ENCODE measurements around the gene AADAC. TPM values are rescaled to one million over a fixed set of nuclear protein-coding genes. Genes with fewer than 3 reads are reported as not detected.
"Not testable (repeated sequence)": the region's sequence is repeated elsewhere in the genome, so short reads cannot be mapped to it uniquely, and the experiment has no call there.

AADAC gene
- total RNA-seq, 2 experiments from 2014 or later, result not detected

DNA sequence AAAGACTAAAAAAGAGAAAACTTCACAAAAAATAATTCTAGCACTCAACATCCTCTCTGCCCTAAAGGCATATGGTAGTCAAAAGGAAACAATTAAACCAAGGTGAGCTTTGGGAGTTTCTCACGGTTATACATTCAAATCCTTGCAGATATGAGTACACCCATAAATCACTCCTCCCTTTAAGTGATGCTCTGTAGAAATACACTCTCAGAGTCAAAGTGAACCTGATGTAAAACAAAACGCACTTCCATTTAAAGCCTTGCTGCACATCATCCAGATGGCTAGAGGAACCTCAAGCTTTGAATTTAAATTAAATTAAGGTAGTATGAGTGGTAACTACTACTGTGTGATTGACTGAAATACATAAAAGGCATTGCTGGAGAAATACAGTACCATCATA is 36.0 kb upstream of the AADAC start:
- no peak for DNase-seq
- intact Hi-C loops (cut with micrococcal nuclease), result no loop called here
- Mint-ChIP-seq H3K4me3 (no peak overlapping the region), H3K27me3 (peaks cover 4% of the 10 kb centered on the region), H3K4me1 (ENCODE audit: low read depth) (no peaks in the 10 kb centered on the region), H3K9me3 (no peaks in the 10 kb centered on the region), H3K36me3 (no peaks in the 10 kb centered on the region), H3K27ac (no peak overlapping the region)
- POLR2A ChIA-PET, result no interaction called here
- CTCF ChIA-PET, result no interaction called here

DNA sequence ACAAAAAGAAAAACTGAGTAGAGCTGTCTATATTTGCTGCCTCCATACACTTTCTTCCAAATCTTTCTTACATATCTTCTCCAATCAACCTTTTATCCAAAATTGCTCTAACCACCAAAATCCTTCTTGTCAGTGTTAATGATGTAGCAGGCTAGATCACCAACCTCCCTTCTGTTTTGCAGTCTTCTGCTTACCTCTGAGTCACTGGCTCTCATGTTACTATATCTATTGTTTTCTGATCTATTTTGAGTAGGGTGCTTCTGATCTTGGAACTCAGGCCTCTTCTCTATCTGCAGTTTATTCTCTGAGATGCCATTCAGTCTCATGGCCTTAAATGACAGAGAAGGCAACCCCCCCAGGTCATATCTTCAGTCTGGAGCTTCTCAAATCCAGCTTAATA is 26.3 kb upstream of the AADAC start:
- CTCF ChIA-PET, result no interaction called here
- no peaks in the 10 kb centered on the region for H3K4me1 Mint-ChIP-seq (ENCODE audit: low read depth)
- no peaks in the 10 kb centered on the region for H3K9me3 Mint-ChIP-seq
- no peak overlapping the region for H3K4me3 Mint-ChIP-seq
- no peak overlapping the region for H3K27ac Mint-ChIP-seq
- H3K27me3 Mint-ChIP-seq, result peaks cover 3% of the 10 kb centered on the region
- no peak for DNase-seq
- no peaks in the 10 kb centered on the region for H3K36me3 Mint-ChIP-seq
- intact Hi-C loops (cut with micrococcal nuclease), result no loop called here
- POLR2A ChIA-PET, result no interaction called here

GRCh38 chr3:151788401-151788800 is 25.5 kb upstream of the AADAC start:
- Mint-ChIP-seq H3K36me3 (no peaks in the 10 kb centered on the region), H3K9me3 (no peaks in the 10 kb centered on the region), H3K27me3 (peaks cover 3% of the 10 kb centered on the region), H3K4me3 (no peak overlapping the region), H3K27ac (no peak overlapping the region), H3K4me1 (ENCODE audit: low read depth) (no peaks in the 10 kb centered on the region)
- ChIA-PET POLR2A (no interaction called here), CTCF (no interaction called here)
- intact Hi-C loops (cut with micrococcal nuclease), result no loop called here
- no peak for DNase-seq

- Mint-ChIP-seq H3K27me3 (peaks cover 1% of the 10 kb centered on the region), H3K36me3 (no peaks in the 10 kb centered on the region), H3K9me3 (no peaks in the 10 kb centered on the region), H3K4me3 (no peak overlapping the region), H3K27ac (no peak overlapping the region), H3K4me1 (ENCODE audit: low read depth) (no peaks in the 10 kb centered on the region)
- ChIA-PET CTCF (no interaction called here), POLR2A (no interaction called here)
- intact Hi-C loops (cut with micrococcal nuclease), result no loop called here
- DNase-seq, result no peak
Observed at GRCh38 chr3:151789853-151790463, 24.0 kb upstream of the AADAC start.

GRCh38 chr3:151790763-151791162 is 23.2 kb upstream of the AADAC start:
- POLR2A ChIA-PET; intact Hi-C loops (cut with micrococcal nuclease); H3K4me3 Mint-ChIP-seq; H3K27ac Mint-ChIP-seq; H3K4me1 Mint-ChIP-seq (ENCODE audit: low read depth); DNase-seq; CTCF ChIA-PET; H3K27me3 Mint-ChIP-seq; H3K9me3 Mint-ChIP-seq; H3K36me3 Mint-ChIP-seq: not testable (repeated sequence)

DNA sequence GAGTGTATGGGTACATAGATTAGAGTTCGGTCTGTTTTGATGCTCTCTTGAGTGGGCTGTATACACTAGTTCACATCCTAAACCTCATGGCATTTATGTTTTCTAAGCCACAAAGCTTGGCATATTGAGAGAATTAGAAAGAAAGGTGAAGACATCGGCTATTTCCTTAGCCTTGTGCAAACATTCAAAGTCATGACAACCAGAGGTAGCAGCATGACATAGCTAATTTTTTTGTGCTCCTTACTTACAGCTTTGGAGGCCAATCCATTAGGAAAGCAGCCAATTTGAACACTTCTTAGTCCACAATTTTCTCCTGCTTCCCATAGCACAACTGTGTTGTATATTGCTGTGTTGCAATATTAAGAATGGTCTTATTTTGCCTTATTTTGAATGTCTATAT is 21.5 kb upstream of the AADAC start:
- Mint-ChIP-seq H3K27ac (no peak overlapping the region), H3K27me3 (peaks cover 1% of the 10 kb centered on the region), H3K4me3 (no peak overlapping the region), H3K9me3 (no peaks in the 10 kb centered on the region), H3K4me1 (ENCODE audit: low read depth) (no peaks in the 10 kb centered on the region), H3K36me3 (no peaks in the 10 kb centered on the region)
- ChIA-PET POLR2A (no interaction called here), CTCF (no interaction called here)
- no peak for DNase-seq
- intact Hi-C loops (cut with micrococcal nuclease), result no loop called here

DNA sequence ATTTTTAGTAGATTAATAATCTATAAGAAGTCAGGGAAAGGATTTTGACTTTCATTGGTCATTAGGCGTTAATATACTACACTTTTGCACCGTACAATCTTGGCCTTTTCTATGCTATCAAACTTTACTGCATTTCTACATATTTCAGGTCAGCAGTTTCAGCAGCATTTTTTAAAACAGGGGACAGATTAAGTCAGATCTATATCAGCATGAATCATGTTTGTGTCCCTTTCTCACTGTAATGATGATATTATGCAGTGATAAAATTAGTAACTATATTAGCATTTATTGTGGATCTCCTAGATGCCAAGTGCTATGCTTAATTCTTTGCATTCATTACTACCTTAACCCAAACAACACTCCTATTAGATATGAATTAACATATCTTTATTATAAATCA is 20.3 kb upstream of the AADAC start:
- no peaks in the 10 kb centered on the region for H3K9me3 Mint-ChIP-seq
- POLR2A ChIA-PET, result no interaction called here

DNA sequence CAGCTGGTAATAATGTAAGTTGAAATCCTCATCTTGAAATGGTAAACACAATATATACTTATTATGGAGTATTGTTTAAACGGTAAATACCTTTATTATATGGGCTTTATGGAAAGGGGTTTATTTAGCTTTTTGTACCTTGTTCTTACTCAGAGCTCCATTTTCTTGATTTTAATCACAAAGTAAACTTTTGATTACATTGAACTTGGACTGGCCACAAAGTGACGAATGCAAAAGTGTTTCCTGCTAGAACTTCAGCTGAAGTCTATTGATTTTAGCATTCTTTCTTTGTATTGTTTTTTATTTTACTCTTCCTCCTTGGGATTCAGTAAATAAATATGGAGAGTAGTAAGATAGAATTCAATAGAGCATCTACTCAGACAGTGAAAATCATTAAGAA is 19.8 kb upstream of the AADAC start:
- Mint-ChIP-seq H3K4me3 (no peak overlapping the region), H3K27ac (no peak overlapping the region), H3K4me1 (ENCODE audit: low read depth) (no peaks in the 10 kb centered on the region), H3K9me3 (no peaks in the 10 kb centered on the region), H3K36me3 (no peaks in the 10 kb centered on the region), H3K27me3 (peaks cover 1% of the 10 kb centered on the region)
- CTCF ChIA-PET, result no interaction called here
- intact Hi-C loops (cut with micrococcal nuclease), result no loop called here
- POLR2A ChIA-PET, result no interaction called here
- no peak for DNase-seq

More for the DNA sequence above, 20.3 kb upstream of the AADAC start:
- Mint-ChIP-seq H3K36me3 (no peaks in the 10 kb centered on the region), H3K4me1 (ENCODE audit: low read depth) (no peaks in the 10 kb centered on the region), H3K27me3 (peaks cover 1% of the 10 kb centered on the region), H3K27ac (no peak overlapping the region), H3K4me3 (no peak overlapping the region)
- DNase-seq, result no peak
- CTCF ChIA-PET, result no interaction called here
- intact Hi-C loops (cut with micrococcal nuclease), result no loop called here

- ChIA-PET POLR2A (no interaction called here), CTCF (no interaction called here)
- no peaks in the 10 kb centered on the region for H3K36me3 Mint-ChIP-seq
- no peaks in the 10 kb centered on the region for H3K9me3 Mint-ChIP-seq
- no peak for DNase-seq
- no peaks in the 10 kb centered on the region for H3K27me3 Mint-ChIP-seq
- H3K4me3 Mint-ChIP-seq, result no peak overlapping the region
- H3K27ac Mint-ChIP-seq, result no peak overlapping the region
- intact Hi-C loops (cut with micrococcal nuclease), result no loop called here
- no peaks in the 10 kb centered on the region for H3K4me1 Mint-ChIP-seq (ENCODE audit: low read depth)
Observed at GRCh38 chr3:151795276-151795675, 18.6 kb upstream of the AADAC start.

DNA sequence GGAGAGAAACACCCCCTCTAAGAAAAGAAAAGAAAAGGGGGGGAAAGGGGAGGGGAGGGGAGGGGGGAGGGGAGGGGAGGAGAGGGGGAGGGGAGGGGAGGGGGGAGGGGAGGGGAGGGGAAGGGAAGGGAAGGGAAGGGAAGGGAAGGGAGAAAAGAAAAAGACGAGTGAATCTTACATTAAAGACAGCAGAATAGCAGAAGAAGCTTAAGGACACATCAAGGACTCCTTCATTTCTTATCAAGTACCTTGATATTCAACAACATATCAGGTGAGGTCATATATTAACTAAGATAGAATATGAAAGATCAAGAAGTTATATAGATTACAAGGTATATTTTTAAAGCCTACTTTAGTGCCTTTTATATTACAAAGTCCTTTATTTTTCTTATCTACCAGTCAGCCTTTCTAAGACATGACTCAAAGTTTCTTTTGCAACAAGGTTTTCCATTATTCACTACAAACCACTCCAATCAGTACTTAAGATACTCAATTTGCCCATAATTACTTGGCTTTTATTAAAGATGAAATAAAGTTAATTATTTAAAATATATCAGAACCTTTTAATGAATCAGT is 17.7 kb upstream of the AADAC start:
- H3K27me3 Mint-ChIP-seq, result no peaks in the 10 kb centered on the region
- H3K36me3 Mint-ChIP-seq, result no peaks in the 10 kb centered on the region
- no peak for DNase-seq
- intact Hi-C loops (cut with micrococcal nuclease), result no loop called here
- POLR2A ChIA-PET, result no interaction called here
- H3K27ac Mint-ChIP-seq, result no peak overlapping the region
- H3K9me3 Mint-ChIP-seq, result no peaks in the 10 kb centered on the region
- no peaks in the 10 kb centered on the region for H3K4me1 Mint-ChIP-seq (ENCODE audit: low read depth)
- CTCF ChIA-PET, result no interaction called here
- no peak overlapping the region for H3K4me3 Mint-ChIP-seq

- Mint-ChIP-seq H3K36me3 (no peaks in the 10 kb centered on the region), H3K4me1 (ENCODE audit: low read depth) (no peaks in the 10 kb centered on the region), H3K27me3 (peaks cover under 1% of the 10 kb centered on the region), H3K4me3 (no peak overlapping the region), H3K9me3 (no peaks in the 10 kb centered on the region), H3K27ac (no peak overlapping the region)
- CTCF ChIA-PET, result no interaction called here
- POLR2A ChIA-PET, result no interaction called here
- no peak for DNase-seq
- intact Hi-C loops (cut with micrococcal nuclease), result no loop called here
Observed at GRCh38 chr3:151798466-151798865, 15.4 kb upstream of the AADAC start.

DNA sequence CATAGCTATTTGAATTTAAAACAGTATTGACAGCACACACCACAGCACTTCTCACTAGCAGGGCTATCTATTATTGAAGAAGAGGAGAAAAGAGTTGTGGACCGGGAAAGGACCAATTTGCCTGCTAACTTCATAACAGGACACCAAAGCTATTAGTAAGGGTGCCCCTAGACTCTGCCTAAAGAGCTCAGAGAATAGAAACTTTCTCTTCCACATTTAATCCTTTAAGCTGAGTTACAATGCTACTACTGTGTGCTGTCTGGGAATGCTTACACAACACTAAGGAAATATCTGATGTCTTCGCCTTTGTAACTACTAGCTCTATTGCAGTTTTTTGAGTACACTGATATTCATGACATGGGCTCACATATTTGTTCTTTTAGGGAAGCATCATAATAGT is 13.5 kb upstream of the AADAC start:
- no peak for DNase-seq
- Mint-ChIP-seq H3K36me3 (no peaks in the 10 kb centered on the region), H3K4me1 (ENCODE audit: low read depth) (no peaks in the 10 kb centered on the region), H3K4me3 (no peak overlapping the region), H3K27ac (no peak overlapping the region), H3K9me3 (no peaks in the 10 kb centered on the region), H3K27me3 (peaks cover 2% of the 10 kb centered on the region)
- POLR2A ChIA-PET, result no interaction called here
- intact Hi-C loops (cut with micrococcal nuclease), result no loop called here
- CTCF ChIA-PET, result no interaction called here

DNA sequence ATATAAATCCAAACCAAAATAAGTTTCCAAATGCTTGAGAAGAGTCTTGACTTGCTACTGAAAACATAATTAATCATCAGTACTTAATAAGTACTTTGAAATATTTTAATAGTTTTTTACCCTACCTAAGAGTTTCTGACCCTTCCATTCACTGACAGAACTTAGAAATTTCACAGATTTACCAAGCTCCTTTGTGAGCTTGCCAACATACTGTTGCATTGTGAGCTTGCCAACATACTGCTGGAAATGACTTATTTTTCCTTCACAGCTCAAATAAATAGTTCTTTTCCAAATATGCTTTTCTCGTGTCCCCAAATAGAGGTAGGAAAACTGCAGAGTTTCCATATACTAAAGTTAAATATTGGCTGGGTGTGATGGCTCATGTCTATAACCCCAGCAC is 9.6 kb upstream of the AADAC start:
- no peak overlapping the region for H3K27ac Mint-ChIP-seq
- no peak for DNase-seq
- H3K9me3 Mint-ChIP-seq, result peaks cover 17% of the 10 kb centered on the region
- intact Hi-C loops (cut with micrococcal nuclease), result no loop called here
- ChIA-PET POLR2A (no interaction called here), CTCF (no interaction called here)
- no peaks in the 10 kb centered on the region for H3K4me1 Mint-ChIP-seq (ENCODE audit: low read depth)
- H3K4me3 Mint-ChIP-seq, result no peak overlapping the region
- H3K36me3 Mint-ChIP-seq, result peaks cover 2% of the 10 kb centered on the region
- H3K27me3 Mint-ChIP-seq, result peaks cover 2% of the 10 kb centered on the region

Data from activated CD4-positive, alpha-beta memory T cell treated with anti-CD3 and anti-CD28 coated beads for 36 hours (primary cell).